ENCODE measurements around the gene DOC2B. TPM values are rescaled to one million over a fixed set of nuclear protein-coding genes. Genes with fewer than 3 reads are reported as not detected.

The DOC2B gene
- total and polyA plus RNA-seq, 10 donors = 0.91 to 17.0 (median 7.1) TPM

DNA sequence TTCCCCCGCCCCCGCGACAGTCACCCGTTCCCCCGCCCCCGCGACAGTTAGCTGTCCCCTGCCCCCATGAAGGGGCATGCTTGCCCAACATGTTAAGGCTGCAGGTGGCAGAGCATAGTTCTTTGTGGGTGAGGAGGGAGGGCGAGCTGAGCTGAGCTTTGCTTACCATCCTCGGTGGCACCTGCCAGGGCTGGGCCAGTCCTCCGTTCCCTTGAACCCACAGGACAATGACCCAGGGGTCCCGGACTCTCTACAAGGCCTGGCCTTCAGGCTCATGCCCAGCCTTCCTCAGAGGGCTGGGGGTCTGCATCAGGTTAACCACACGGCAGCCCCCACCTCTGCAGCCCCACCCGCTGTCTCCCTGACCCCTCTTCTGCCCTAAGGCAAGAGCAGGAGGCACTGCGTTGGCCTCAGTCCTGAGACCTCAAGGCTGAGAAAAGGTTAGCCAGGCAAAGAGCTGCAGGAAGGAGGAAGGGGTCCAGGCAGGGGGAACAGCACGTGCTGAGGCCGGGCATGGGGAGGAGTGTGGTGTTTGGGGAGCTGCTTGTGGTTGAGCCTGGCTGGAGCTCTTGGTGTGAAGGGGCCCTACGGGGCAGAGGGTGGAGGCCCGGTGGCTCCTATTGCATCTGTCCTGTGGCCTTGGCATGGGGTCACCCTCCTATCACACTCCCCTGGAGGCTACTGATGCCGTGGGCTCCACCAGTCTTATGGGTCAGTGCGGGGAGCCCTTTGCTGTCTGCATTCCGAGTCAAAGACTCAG lies 11.4 kb upstream of the DOC2B start:
- peak; percentile 65 for DNase-seq
- 62 to 73% (median 71%) methylated on average over 11 to 21 of the region's 21 CpGs for WGBS, 5 donors
- Histone ChIP-seq H3K9me3 (no peaks in the 10 kb centered on the region), H3K36me3 (no peaks in the 10 kb centered on the region), H3K4me1 (peaks cover 0 to 33% (median 15%) of the 10 kb centered on the region in 6 donors), H3K4me3 (no peak overlapping the region), H3K27me3 (replicated peaks in 1 of 7) (peaks cover 0 to 12% (median 0%) of the 10 kb centered on the region in 7 donors), H3K27ac (peak overlapping the region in 1 of 8 donors; percentile 7)
- intact Hi-C loops (cut with DNase I; ENCODE audit: low total_unique reads) = no loop called here
- TF ChIP-seq, protein P1, sequence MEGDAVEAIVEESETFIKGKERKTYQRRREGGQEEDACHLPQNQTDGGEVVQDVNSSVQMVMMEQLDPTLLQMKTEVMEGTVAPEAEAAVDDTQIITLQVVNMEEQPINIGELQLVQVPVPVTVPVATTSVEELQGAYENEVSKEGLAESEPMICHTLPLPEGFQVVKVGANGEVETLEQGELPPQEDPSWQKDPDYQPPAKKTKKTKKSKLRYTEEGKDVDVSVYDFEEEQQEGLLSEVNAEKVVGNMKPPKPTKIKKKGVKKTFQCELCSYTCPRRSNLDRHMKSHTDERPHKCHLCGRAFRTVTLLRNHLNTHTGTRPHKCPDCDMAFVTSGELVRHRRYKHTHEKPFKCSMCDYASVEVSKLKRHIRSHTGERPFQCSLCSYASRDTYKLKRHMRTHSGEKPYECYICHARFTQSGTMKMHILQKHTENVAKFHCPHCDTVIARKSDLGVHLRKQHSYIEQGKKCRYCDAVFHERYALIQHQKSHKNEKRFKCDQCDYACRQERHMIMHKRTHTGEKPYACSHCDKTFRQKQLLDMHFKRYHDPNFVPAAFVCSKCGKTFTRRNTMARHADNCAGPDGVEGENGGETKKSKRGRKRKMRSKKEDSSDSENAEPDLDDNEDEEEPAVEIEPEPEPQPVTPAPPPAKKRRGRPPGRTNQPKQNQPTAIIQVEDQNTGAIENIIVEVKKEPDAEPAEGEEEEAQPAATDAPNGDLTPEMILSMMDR (IDR thresholded peaks at IDR 0.05 in 8 of 11, conservative IDR thresholded peaks at IDR 0.05 in 3 of 11) = no peak

DNA sequence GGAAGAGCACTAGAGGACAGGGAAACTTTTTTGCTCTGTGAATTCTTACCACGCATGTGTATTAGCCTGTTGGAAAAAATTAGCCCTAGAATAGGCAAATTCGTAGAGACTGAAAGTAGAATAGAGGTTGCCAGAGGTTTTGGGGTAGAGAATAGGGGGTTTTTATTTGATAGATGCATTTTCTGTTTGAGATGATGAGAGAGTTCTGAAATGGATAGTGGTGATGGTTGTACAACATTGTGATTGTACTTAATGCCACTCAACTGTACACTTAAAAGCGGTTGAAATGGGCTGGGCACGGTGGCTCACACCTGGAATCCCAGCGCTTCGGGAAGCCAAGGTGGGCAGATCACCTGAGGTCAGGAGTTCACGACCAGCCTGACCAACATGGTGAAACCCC lies 8.0 kb upstream of the DOC2B start:
- DNase-seq = no peak
- TF ChIP-seq, protein P1 (IDR thresholded peaks at IDR 0.05 in 8 of 11, conservative IDR thresholded peaks at IDR 0.05 in 3 of 11) = no peak
- TF ChIP-seq POLR2AphosphoS5 (IDR thresholded peaks at IDR 0.05) (no peak), POLR2A (IDR thresholded peaks at IDR 0.05) (no peak)
- Histone ChIP-seq H3K27me3 (replicated peaks in 1 of 7) (no peaks in the 10 kb centered on the region), H3K4me3 (no peak overlapping the region), H3K36me3 (no peaks in the 10 kb centered on the region), H3K27ac (no peak overlapping the region), H3K4me1 (peaks cover 0 to 20% (median 4%) of the 10 kb centered on the region in 6 donors), H3K9me3 (no peaks in the 10 kb centered on the region)
- intact Hi-C loops (cut with DNase I; ENCODE audit: low total_unique reads) = no loop called here
- 70 to 86% (median 81%) methylated on average over 7 of the region's 7 CpGs for WGBS, 5 donors

DNA sequence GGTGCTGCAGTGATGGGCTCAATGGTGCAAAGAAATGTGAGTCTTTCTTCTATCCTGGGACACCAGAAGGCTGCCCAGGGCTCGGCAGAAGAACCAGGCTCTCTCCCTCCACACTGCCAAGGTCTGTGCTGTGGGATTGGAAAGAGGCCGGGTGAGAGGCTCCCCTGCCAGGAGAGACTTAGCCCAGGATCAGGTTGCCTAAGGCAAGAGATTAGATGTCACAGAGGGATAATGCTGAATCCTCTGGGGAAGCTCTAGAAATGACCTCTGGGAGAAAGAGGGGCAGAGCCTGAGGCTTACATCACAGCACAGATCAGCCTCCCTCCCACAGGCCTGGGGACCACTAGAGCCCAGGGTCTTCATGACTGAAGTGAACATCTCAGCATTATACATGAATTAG lies 5.7 kb upstream of the DOC2B start:
- Histone ChIP-seq H3K4me3 (no peak overlapping the region), H3K27me3 (replicated peaks in 1 of 7) (peaks cover 0 to 19% (median 0%) of the 10 kb centered on the region in 7 donors), H3K27ac (no peak overlapping the region), H3K4me1 (peaks cover 0 to 30% (median 9%) of the 10 kb centered on the region in 6 donors), H3K9me3 (no peaks in the 10 kb centered on the region), H3K36me3 (no peaks in the 10 kb centered on the region)
- 79 to 95% (median 92%) methylated on average over 2 of the region's 2 CpGs for WGBS, 5 donors
- peak; percentile 10 for DNase-seq
- TF ChIP-seq, protein P1 (IDR thresholded peaks at IDR 0.05 in 8 of 11, conservative IDR thresholded peaks at IDR 0.05 in 3 of 11) = no peak
- TF ChIP-seq POLR2AphosphoS5 (IDR thresholded peaks at IDR 0.05) = no peak
- no peak for TF ChIP-seq POLR2A (IDR thresholded peaks at IDR 0.05)
- intact Hi-C loops (cut with DNase I; ENCODE audit: low total_unique reads) = no loop called here

DNA sequence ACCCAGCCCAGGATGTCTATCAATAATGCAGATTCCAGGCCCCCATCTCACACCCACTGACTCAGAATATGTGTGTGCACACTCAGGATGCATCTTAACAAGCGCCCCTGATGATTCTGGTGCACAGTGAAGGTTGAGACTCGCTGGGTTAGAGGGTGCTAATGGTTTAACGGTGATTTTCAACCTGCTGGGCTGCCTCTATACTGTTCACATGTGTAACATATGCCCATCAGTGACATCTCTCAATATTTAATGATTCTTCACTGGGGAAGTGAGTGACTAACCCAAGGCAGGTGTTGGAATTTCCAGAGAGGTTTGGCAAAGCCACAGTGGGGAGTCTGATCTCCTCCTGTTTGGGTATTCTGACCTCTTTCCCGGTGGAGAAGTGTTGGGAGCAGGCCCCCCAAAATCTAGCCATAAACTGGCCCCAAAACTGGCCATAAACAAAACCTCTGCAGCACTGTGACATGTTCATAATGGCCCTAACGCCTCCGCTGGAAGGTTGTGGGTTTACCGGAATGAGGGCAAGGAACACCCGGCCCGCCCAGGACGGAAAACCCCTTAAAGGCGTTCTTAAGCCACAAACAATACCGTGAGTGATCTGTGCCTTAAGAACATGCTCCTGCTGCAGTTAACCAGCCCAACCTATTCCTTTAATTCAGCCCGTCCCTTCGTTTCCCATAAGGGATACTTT lies 4.1 kb upstream of the DOC2B start:
- WGBS, 5 donors = 53 to 72% (median 60%) methylated on average over 14 of the region's 14 CpGs

More for the DNA sequence above, 4.1 kb upstream of the DOC2B start:
- intact Hi-C loops (cut with DNase I; ENCODE audit: low total_unique reads) = no loop called here
- Histone ChIP-seq H3K4me1 (peaks cover 0 to 43% (median 18%) of the 10 kb centered on the region in 6 donors), H3K4me3 (no peak overlapping the region), H3K27me3 (replicated peaks in 1 of 7) (peaks cover 0 to 33% (median 9%) of the 10 kb centered on the region in 7 donors), H3K36me3 (no peaks in the 10 kb centered on the region), H3K9me3 (no peaks in the 10 kb centered on the region), H3K27ac (no peak overlapping the region)
- TF ChIP-seq, protein P1 (IDR thresholded peaks at IDR 0.05 in 8 of 11, conservative IDR thresholded peaks at IDR 0.05 in 3 of 11) = no peak
- TF ChIP-seq POLR2A (IDR thresholded peaks at IDR 0.05) (no peak), POLR2AphosphoS5 (IDR thresholded peaks at IDR 0.05) (no peak)
- peak; percentile 30 for DNase-seq
